Embryonic facial prominence (tissue), 1 donor: Measurements from ENCODE around the gene HLA-DRA.

Experiments
- DNase-seq: peaks from one replicate; pipeline ENCODE4 v3.0.0-alpha.2; 2016; ENCODE audit errors: extremely low spot score

Gene HLA-DRA

GRCh38 chr6:32439602-32440214 lies at the start of gene HLA-DRA:
Gene HLA-DRA, plus strand, starts transcription at chr6:32439887. Its CDS starts 64 bp downstream, at chr6:32439951.
- no peak for DNase-seq

DNA sequence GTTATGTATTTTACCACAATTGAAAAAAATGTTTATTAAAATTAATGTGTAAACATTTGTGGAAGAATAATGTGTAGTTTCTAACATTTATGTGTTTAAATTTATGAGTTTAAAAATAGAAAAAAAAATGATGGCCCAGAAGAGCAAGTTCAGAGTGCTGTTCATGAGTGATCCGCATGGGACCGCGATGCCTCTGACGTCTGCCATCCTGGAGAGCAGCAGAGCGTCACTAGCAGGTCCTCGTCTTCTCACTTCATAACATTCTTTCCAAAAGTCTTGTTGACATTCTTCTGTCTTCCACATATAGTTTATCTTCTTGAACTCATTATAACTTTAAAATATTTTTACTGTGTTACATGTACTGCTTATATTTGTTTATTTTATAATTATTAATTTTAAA lies 48.2 kb upstream of the HLA-DRA start:
- DNase-seq: no peak

DNA sequence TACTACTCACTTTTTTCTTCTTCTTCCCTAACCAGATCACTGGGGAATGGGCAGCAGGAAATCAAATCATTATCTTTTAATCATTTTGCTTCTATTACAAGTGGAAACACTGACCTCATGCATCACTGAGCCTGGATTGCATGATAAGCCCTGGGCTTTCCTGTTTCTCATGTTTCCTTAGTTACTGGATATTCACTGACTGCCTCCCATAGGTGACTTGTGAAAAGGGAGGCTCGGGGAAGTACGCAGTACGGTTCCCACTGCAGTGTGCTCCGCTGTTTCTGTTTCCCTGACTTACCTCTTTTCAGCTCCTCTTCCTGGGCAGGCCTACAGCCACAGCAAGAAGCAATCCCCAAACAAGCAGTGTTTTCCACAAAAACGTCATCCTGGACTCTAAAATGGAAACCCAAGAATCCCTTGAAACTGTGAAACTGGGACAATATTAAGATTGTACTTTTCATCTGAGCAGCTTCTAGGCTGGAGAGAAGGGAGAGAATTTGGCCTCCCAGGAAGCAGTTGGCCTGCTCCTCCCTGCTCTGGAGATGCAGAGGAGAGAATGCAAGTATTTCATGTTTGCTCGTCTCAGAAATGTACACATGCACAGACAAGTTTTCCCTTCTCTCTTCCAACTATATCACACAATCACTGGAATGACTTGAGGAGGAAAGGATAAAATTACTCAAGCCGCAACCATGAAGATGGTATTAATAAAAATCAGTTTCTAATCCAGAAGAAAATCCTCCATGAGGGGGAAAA lies 45.8 kb upstream of the HLA-DRA start:
- peak; percentile 48 for DNase-seq

DNA sequence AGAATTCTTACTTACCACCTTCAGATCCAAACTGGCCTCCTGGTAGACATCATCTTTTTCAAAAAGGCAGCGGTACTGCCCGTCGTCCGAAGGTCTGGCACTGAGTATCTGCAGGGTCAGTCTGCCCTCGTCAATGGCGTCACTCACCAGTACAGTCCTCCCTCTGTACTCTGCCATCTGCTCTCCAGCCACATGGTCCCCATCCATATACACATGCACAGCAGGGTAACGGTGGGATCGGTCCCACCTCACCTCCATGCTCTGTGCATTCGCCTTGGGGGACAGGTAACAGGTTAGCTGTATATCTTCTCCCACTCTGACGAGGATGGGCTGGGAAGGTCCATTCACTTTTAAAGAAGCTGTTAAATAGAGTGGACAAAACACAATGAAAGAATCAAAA lies 43.7 kb upstream of the HLA-DRA start:
- DNase-seq: no peak

DNA sequence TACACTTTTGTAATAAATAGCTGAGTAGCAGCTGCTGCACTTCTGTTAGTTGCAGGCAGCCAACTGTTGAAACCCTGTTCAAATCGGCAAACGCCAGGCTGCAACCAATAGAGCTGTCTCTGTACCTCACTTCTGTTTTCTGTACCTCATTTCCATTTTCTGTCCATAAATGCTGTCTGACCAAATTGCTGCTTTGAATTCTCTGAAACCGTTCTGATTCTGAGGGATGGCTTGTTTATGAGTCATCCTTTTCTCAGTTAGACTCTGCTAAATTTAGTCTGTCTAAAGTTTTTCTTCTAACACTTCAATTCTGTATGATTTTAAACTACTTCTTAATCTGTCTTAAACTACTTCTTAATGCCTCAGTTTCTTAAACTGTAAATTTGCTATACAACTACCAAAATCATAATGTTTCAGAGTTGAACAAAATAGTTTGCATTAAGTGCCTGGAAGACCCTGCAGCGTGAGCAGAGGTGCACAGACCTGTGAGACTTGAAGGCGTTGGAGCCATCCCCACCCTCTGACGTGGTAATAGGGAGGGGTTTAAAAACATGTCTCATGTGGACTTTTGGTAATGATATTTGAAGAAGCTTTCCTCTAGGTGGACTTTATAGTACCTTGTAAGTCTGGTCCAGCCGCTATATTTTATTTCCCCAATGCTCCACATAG lies 42.3 kb upstream of the HLA-DRA start:
- DNase-seq: no peak

- DNase-seq: no peak
Observed at GRCh38 chr6:32401284-32401963, 38.3 kb upstream of the HLA-DRA start.

- DNase-seq: no peak
Observed at GRCh38 chr6:32402812-32403211, 36.9 kb upstream of the HLA-DRA start.

DNA sequence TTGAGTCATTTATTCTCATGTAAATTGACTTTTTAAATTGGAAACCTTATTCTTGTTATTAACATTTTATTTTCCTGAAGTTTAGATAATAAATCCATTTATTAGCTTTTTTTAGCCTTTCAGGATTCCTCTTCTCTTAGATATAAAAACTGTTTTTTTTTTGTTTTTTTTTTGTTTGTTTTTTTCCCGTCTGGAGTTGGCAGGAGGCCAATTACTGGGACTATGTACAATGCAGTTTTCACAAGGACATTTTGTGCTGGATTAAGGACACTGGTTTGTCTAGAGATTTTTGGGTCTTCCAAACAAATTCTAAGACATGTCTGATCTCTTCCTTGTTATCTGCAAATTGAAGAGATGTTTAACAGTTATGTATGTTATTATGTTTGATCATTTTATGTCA lies 34.0 kb upstream of the HLA-DRA start:
- DNase-seq: no peak

DNA sequence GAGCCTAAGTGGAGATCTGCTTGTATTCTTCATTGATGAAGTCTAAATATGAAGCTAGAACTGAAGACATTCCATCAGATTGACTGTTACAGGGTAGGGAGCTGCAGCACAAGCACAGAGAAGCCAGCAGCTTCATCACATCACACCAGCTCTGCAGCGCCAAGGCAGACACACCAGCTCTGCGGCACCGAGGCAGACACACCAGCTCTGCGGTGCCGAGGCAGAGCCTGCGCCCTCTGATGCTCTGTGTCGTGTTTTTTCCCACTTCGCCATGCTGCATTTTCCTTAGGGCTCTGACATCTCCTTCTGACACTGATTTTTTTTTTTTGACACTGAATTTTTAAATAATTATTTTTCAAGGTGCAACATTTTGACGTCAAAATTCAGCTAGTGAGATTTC lies 33.5 kb upstream of the HLA-DRA start:
- no peak for DNase-seq

DNA sequence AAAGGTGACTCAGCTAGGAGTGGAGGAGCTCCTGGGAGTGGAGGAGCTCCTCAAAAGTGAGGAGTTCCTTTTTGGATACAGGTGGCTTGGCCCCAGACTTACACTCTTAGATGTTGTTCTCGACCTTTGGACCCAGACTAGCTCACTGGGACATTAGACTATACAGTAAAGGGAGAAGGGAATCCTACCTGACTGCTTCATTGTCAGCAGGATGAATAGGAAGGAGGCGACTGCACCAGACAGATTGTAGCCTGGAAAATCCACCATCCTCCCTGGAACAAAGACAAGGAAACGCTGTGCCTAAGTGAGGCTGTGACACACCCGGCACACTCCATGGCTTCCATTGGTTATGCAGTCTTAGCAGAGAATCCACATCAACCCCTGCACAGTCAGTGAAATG lies 32.8 kb upstream of the HLA-DRA start, which contains the start of gene BTNL2:
TSS of gene BTNL2 (minus strand) at position 325 of the 400 bp plus-strand sequence. CDS start at position 267, 58 bp downstream.
- DNase-seq: no peak

DNA sequence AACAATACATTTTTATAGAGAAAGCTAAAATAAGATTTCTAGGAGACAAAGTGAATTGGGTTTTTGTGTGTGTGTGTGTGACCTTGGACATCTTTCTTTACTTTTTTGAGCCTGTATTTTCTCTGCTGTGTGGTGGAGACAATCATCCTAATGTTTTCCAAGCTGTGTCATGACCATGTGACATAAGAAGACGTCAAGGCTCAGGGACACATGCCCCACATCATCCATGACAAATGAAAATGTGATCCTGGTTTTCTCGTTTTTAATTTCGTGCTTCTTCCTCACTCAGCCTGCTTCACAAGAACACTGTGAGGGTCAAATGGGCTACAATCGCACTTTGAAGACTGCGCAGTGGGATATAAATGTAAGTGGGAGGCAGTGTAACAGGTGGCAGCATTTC lies 28.8 kb upstream of the HLA-DRA start:
- no peak for DNase-seq

GRCh38 chr6:32411566-32412327 lies 27.9 kb upstream of the HLA-DRA start:
- no peak for DNase-seq

GRCh38 chr6:32413427-32414047 lies 26.1 kb upstream of the HLA-DRA start:
- DNase-seq: peak; percentile 54

- peak; percentile 25 for DNase-seq
Observed at GRCh38 chr6:32415521-32416019, 24.1 kb upstream of the HLA-DRA start.

- no peak for DNase-seq
Observed at GRCh38 chr6:32416036-32416435, 23.7 kb upstream of the HLA-DRA start.

DNA sequence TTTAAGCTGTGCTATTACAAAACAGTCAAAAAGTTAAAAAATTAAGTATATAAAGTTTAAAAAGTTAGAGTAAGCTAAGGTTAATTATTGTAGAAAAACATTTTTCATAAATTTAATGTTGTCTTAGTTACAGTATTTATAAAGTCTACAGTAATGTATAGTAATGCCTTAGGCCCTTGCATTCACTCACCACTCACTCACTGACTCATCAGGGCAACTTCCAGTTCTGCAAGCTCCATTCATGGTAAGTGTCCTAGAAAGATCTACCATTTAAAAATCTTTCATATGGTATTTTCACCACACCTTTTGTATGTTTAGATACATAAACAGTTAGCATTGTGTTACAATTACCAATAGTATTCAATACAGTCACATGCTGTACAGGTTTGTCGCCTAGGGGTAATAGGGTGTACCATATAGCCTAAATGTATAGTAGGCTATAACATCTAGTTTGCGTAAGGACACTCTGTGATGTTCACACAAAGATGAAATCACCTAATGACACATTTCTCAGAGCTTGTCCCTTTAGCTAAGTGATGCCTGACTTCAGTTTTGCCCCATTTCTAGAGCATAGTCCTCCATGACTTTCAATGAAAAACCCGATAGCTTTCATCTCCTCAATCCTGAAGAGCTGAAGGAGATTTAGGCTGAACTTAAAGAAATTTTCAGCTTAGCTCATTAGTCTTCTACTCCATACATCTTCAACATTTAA lies 14.9 kb upstream of the HLA-DRA start:
- no peak for DNase-seq

DNA sequence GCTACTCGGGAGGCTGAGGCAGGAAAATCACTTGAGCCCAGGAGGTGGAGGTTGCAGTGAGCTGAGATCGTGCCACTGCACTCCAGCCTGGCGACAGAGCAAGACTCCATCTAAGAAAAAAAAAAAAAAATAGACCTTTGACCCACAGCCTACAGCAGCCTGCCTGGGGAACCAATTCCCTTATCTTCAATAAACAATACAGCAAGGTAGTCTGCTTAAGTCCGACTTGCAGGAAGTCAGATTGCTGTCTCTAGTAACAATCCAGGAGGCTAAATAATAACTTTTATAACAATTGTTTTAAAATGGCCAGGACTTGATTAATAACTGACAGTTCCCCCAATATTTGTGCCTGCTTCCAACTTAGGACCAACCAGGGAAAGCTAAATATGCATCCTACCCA lies 13.3 kb upstream of the HLA-DRA start:
- no peak for DNase-seq

DNA sequence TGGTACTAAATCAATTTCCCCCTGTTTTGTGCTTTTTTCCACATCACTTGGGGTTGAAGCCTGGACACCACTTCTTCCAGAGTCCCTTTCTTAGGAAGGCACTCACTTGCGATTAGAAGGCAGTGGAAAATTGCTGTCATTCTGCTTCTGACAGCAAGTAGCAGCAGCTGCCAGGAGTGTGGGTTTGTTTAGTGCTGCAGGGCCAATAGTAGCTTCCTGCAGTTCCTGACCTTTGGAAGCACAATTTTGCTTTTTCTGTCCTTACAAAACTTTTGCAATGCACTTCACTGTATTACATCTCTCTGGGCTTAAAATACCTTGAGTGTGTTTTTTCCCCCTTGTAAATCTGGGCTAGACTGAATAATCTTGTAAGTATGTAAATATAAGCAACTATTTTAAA lies 12.5 kb upstream of the HLA-DRA start:
- DNase-seq: no peak

DNA sequence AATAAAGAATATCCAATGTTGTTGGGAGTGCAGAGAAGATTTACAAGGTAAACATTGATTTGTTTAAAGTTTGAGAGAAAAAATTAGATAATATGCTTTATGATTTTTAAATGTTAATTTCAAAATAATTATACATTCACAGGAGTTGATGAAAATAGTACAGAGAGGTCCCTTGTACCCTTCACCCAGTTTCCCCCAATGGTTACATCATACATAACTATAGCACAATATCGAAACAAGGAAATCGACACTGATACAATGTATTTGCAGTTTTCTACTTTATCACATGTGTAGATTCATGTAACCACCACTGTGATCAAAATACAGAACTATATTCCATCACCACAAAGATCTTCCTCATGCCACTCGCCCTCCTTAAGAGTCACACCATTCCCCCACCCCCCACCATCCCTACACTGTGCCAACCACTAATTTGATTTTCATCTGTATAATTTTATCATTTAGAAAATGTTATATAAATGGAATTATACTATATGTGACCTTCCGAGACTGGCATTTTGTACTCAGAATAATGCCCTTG lies 11.7 kb upstream of the HLA-DRA start:
- no peak for DNase-seq

GRCh38 chr6:32430179-32430578 lies 9.5 kb upstream of the HLA-DRA start:
- DNase-seq: no peak
